ENCODE measurements around the gene TTC28. TPM values are rescaled to one million over a fixed set of nuclear protein-coding genes. Genes with fewer than 3 reads are reported as not detected.

TTC28 gene
- total RNA-seq, 2 donors from 2014 or later = 29.2 to 74.6 TPM

GRCh38 chr22:28548406-28548805 lies 131.2 kb downstream of the TTC28 start:
- intact Hi-C loops (cut with DNase I) = no loop called here
- 36% methylated on average over 2 of the region's 2 CpGs for WGBS
- Histone ChIP-seq H3K9me3 (no peaks in the 10 kb centered on the region), H3K27ac (no peak overlapping the region), H3K36me3 (no peaks in the 10 kb centered on the region), H3K4me1 (replicated peaks) (no peaks in the 10 kb centered on the region), H3K27me3 (replicated peaks; ENCODE audit: insufficient read depth) (no peaks in the 10 kb centered on the region), H3K4me3 (no peak overlapping the region)
- DNase-seq (ENCODE audit: low spot score) = no peak
- TF ChIP-seq CTCF (IDR thresholded peaks at IDR 0.05) (no peak), POLR2A (IDR thresholded peaks at IDR 0.05) (no peak), POLR2AphosphoS5 (IDR thresholded peaks at IDR 0.05) (no peak)

DNA sequence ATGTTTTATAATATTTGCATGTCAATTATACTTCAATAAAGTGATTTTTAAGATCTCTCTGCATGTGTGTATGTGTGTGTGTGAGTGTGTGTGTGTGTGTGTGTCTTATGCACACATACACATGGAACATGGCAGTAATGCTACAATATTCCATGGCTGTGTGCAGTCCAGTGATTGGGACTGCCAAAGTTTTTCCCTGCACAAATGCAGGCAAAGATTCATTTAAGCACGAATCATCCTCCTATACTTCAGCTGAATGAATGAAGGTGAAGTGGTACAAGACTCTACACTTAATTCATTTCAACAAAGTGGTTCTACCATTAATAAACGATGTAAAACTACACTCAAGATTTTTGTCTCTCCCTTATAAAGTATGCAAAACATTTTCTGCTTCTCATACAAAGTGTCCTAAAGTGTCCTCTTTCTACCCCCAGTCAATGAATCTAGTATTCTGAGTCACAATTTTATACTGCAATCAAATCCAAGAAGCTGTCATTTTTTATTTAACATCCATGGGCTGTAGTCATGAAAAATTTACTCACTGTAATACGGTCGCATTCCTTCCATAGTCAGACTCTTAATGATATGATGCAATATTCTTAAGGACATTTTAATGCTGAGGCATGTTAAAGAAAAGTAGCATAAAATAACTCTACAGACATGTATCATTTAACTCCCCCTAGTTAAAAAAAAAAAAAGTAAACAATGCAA lies 132.4 kb downstream of the TTC28 start:
- TF ChIP-seq POLR2AphosphoS5 (IDR thresholded peaks at IDR 0.05) = no peak
- TF ChIP-seq POLR2A (IDR thresholded peaks at IDR 0.05) = no peak
- no peak for TF ChIP-seq CTCF (IDR thresholded peaks at IDR 0.05)
- H3K4me1 ChIP-seq (replicated peaks) = no peaks in the 10 kb centered on the region
- 62% methylated on average over 4 of the region's 4 CpGs for WGBS
- DNase-seq (ENCODE audit: low spot score) = no peak
- no peak overlapping the region for H3K27ac ChIP-seq
- intact Hi-C loops (cut with DNase I) = no loop called here
- no peak overlapping the region for H3K4me3 ChIP-seq
- H3K27me3 ChIP-seq (replicated peaks; ENCODE audit: insufficient read depth) = no peaks in the 10 kb centered on the region
- no peaks in the 10 kb centered on the region for H3K36me3 ChIP-seq
- no peaks in the 10 kb centered on the region for H3K9me3 ChIP-seq

DNA sequence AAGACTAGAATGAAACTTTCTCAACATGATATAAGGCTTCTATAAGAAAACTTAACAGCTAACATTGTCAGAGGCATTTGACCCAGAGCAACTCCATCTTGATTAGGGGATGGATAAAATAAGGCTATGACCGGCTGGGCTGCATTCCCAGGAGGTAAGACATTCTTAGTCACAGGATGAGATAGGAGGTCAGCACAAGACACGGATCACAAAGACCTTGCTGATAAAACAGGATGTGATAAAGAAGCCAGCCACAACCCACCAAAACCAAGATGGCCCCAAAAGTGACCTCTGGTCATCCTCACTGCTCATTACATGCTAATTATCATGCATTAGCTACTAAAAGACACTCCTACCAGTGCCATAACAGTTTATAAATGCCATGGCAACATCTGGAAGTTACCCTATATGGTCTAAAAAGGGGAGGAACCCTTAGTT lies 135.2 kb downstream of the TTC28 start:
- TF ChIP-seq POLR2A (IDR thresholded peaks at IDR 0.05) = no peak
- no peak for TF ChIP-seq CTCF (IDR thresholded peaks at IDR 0.05)
- no peak for TF ChIP-seq POLR2AphosphoS5 (IDR thresholded peaks at IDR 0.05)
- Histone ChIP-seq H3K4me1 (replicated peaks) (no peaks in the 10 kb centered on the region), H3K9me3 (no peaks in the 10 kb centered on the region), H3K4me3 (no peak overlapping the region), H3K27me3 (replicated peaks; ENCODE audit: insufficient read depth) (no peaks in the 10 kb centered on the region), H3K27ac (no peak overlapping the region), H3K36me3 (no peaks in the 10 kb centered on the region)
- WGBS = 89% methylated on average over 2 of the region's 2 CpGs
- DNase-seq (ENCODE audit: low spot score) = no peak
- intact Hi-C loops (cut with DNase I) = no loop called here

DNA sequence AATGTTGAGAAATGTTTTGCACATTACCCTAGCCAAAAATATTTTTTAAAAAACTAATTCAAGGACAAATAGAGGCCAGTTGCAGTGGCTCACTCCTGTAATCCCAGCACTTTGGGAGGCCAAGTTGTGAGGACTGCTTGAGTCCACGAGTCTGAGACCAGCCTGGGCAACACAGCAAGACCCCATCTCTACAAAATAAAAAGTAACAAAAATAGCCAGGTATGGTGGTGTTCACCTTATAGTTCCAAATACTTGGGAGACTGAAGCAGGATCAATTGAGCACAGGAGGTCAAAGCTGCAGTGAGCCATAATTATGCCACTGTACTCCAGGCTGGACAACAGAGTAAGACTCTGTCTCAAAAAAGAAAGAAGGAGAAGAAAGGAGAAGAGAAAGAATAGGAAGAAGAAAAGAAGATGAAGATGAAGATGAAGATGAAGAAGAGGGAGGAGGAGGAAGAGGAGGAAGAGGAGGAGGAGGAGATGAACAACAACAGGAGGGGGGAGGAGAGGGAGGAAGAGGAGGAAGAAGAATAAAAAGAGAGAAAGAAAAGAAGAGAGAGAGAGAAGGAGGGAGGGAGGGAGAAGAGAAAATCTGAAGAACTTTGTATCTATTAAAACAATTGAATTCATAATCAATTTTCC lies 136.5 kb downstream of the TTC28 start:
- intact Hi-C loops (cut with DNase I) = no loop called here
- no peak for TF ChIP-seq CTCF (IDR thresholded peaks at IDR 0.05)
- TF ChIP-seq POLR2AphosphoS5 (IDR thresholded peaks at IDR 0.05) = no peak
- no peak for TF ChIP-seq POLR2A (IDR thresholded peaks at IDR 0.05)
- no peak overlapping the region for H3K27ac ChIP-seq
- no peaks in the 10 kb centered on the region for H3K4me1 ChIP-seq (replicated peaks)
- H3K9me3 ChIP-seq = no peaks in the 10 kb centered on the region
- no peaks in the 10 kb centered on the region for H3K27me3 ChIP-seq (replicated peaks; ENCODE audit: insufficient read depth)
- 95% methylated on average over 1 of the region's 1 CpG for whole genome bisulfite sequencing
- H3K4me3 ChIP-seq = no peak overlapping the region
- no peaks in the 10 kb centered on the region for H3K36me3 ChIP-seq
- DNase-seq (ENCODE audit: low spot score) = no peak

DNA sequence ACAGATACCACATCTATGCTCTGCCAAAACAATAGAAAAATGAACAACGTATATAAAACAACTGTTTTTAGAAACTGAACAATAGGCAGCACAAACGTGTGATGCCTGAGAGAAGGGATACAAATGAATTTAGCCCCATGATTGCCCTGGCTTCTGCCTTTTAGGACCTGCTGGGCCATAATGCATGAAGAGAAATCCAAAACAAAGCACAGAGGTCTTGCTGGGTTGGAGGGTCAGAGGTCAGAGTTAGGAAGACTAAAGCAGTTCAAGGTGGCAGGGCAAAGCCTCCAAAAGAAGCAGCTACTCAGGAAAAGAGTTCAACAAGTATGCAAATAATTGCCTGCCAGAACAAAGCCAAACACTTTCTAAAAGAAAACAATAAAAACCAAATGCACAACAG lies 138.5 kb downstream of the TTC28 start:
- intact Hi-C loops (cut with DNase I) = no loop called here
- WGBS = 59% methylated on average over 2 of the region's 2 CpGs
- TF ChIP-seq POLR2AphosphoS5 (IDR thresholded peaks at IDR 0.05) (no peak), POLR2A (IDR thresholded peaks at IDR 0.05) (no peak), CTCF (IDR thresholded peaks at IDR 0.05) (no peak)

More for the DNA sequence above, 138.5 kb downstream of the TTC28 start:
- no peaks in the 10 kb centered on the region for H3K9me3 ChIP-seq
- H3K4me3 ChIP-seq = no peak overlapping the region
- no peak overlapping the region for H3K27ac ChIP-seq
- H3K27me3 ChIP-seq (replicated peaks; ENCODE audit: insufficient read depth) = no peaks in the 10 kb centered on the region
- no peaks in the 10 kb centered on the region for H3K4me1 ChIP-seq (replicated peaks)
- DNase-seq (ENCODE audit: low spot score) = no peak
- H3K36me3 ChIP-seq = no peaks in the 10 kb centered on the region
